IMR-90 (cell line): ENCODE data around the gene GNGT1. TPM values are rescaled to one million over a fixed set of nuclear protein-coding genes. Genes with fewer than 3 reads are reported as not detected.

Experiments
- ATAC-seq: fragments of 200-7000 bp; cut with Tn5 transposase; 2 replicates; pipeline ENCODE4 v1.9.1; 2020; ENCODE audit warnings: low read depth, mild to moderate bottlenecking, moderate library complexity
- BruUV-seq: library from RNA; stranded (reverse); fragments of 400-500 nt; replicated peaks from 2 replicates; lab custom pipeline; 2021; lab: Mats Ljungman, UMichigan
- CTCF ChIA-PET: fragments of 300-600 bp; formaldehyde crosslinking; extraction: SDS; loops from one replicate; lab custom pipeline; 2021; ENCODE audit warnings: antibody characterized with exemption; lab: Yijun Ruan, JAX
- POLR2A ChIA-PET: fragments of 300-600 bp; sonication (Branson Sonifier 250); formaldehyde crosslinking; loops from one replicate; lab custom pipeline; 2022; ENCODE audit warnings: antibody characterized with exemption; ENCODE audit not compliant: unreplicated experiment; lab: Charles Lee
- DNase-seq: peaks from one replicate; pipeline ENCODE4 v3.0.0; 2013
- H2AFZ ChIP-seq: replicated peaks from 2 replicates; pipeline ENCODE3; 2013; ENCODE audit warnings: low read length, mild to moderate bottlenecking; ENCODE audit not compliant: poor library complexity
- H2AK5ac ChIP-seq: 2 replicates; pipeline ENCODE4 v1.6.1; 2013; ENCODE audit warnings: low read depth, low read length, inconsistent platforms
- H2AK9ac ChIP-seq: replicated peaks from 2 replicates; pipeline ENCODE3; 2013; ENCODE audit warnings: mild to moderate bottlenecking, low read depth, low read length, moderate library complexity; ENCODE audit not compliant: poor library complexity
- H2BK120ac ChIP-seq: 2 replicates; pipeline ENCODE4 v1.6.1; 2013; ENCODE audit warnings: low read depth, low read length, inconsistent platforms
- H2BK15ac ChIP-seq: 3 replicates; pipeline ENCODE4 v1.6.1; 2013; ENCODE audit warnings: low read depth, low read length, inconsistent platforms
- H2BK20ac ChIP-seq: 2 replicates; pipeline ENCODE4 v1.6.1; 2013; ENCODE audit warnings: low read depth, mild to moderate bottlenecking, inconsistent platforms, low read length, moderate library complexity
- H2BK5ac ChIP-seq: 2 replicates; pipeline ENCODE4 v1.6.1; 2013; ENCODE audit warnings: mild to moderate bottlenecking, low read depth, low read length, inconsistent platforms; ENCODE audit not compliant: poor library complexity, severe bottlenecking
- H3K14ac ChIP-seq: replicated peaks from 2 replicates; pipeline ENCODE4 v1.6.1; 2013; ENCODE audit warnings: low read depth, low read length, inconsistent platforms
- H3K18ac ChIP-seq: 2 replicates; pipeline ENCODE4 v1.6.1; 2013; ENCODE audit warnings: low read depth, low read length, control low read depth
- H3K23ac ChIP-seq: 2 replicates; pipeline ENCODE4 v1.6.1; 2013; ENCODE audit warnings: low read depth, low read length, inconsistent platforms
- H3K27ac ChIP-seq: 2 replicates; pipeline ENCODE4 v1.5.1; 2013; ENCODE audit warnings: mild to moderate bottlenecking, control low read depth, low read length; ENCODE audit not compliant: insufficient read depth
- H3K27me3 ChIP-seq: 2 replicates; pipeline ENCODE4 v1.6.1; 2013; ENCODE audit warnings: low read length; ENCODE audit not compliant: control insufficient read depth, insufficient read depth
- H3K36me3 ChIP-seq: 2 replicates; pipeline ENCODE4 v1.6.1; 2013; ENCODE audit warnings: low read length, mixed read lengths; ENCODE audit not compliant: control insufficient read depth, insufficient read depth
- H3K4ac ChIP-seq: 2 replicates; pipeline ENCODE4 v1.6.1; 2013; ENCODE audit warnings: low read depth, low read length, inconsistent platforms
- H3K4me1 ChIP-seq: 2 replicates; pipeline ENCODE4 v1.6.1; 2013; ENCODE audit warnings: low read length, mixed read lengths; ENCODE audit not compliant: control insufficient read depth, insufficient read depth
- H3K4me2 ChIP-seq: 2 replicates; pipeline ENCODE4 v1.6.1; 2013; ENCODE audit warnings: low read depth, mild to moderate bottlenecking, control low read depth, low read length, moderate library complexity
- H3K4me3 ChIP-seq: 2 replicates; pipeline ENCODE4 v1.5.1; 2013; ENCODE audit warnings: low read depth, mild to moderate bottlenecking, control low read depth, low read length, moderate library complexity; ENCODE audit not compliant: insufficient read depth
- H3K56ac ChIP-seq: 2 replicates; pipeline ENCODE4 v1.6.1; 2013; ENCODE audit warnings: low read length, inconsistent platforms; ENCODE audit not compliant: insufficient read depth; ENCODE audit errors: extremely low read depth
- H3K79me1 ChIP-seq, 2 experiments: 2 replicates each; pipeline ENCODE4 v1.6.1; 2013; ENCODE audit warnings: low read length in 2 of 2, inconsistent platforms in 1 of 2, low read depth in 1 of 2
- H3K9ac ChIP-seq: 2 replicates; pipeline ENCODE4 v1.6.1; 2013; ENCODE audit warnings: low read depth, low read length, control low read depth
- H3K9me1 ChIP-seq: 2 replicates; pipeline ENCODE4 v1.6.1; 2013; ENCODE audit warnings: low read length, inconsistent platforms; ENCODE audit not compliant: insufficient read depth
- H3K9me3 ChIP-seq: 2 replicates; pipeline ENCODE4 v1.6.1; 2013; ENCODE audit warnings: low read length; ENCODE audit not compliant: control insufficient read depth, insufficient read depth
- H4K20me1 ChIP-seq: 2 replicates; pipeline ENCODE4 v1.6.1; 2013; ENCODE audit warnings: low read length, inconsistent platforms; ENCODE audit not compliant: insufficient read depth
- H4K5ac ChIP-seq: 2 replicates; pipeline ENCODE4 v1.6.1; 2013; ENCODE audit warnings: mild to moderate bottlenecking, low read depth, low read length, control low read depth
- H4K8ac ChIP-seq, 2 experiments: 2 replicates each; pipeline ENCODE4 v1.6.1; 2013; ENCODE audit warnings: low read depth in 2 of 2, low read length in 2 of 2, control low read depth in 1 of 2, inconsistent platforms in 1 of 2
- H4K91ac ChIP-seq: 2 replicates; pipeline ENCODE4 v1.6.1; 2013; ENCODE audit warnings: low read depth, low read length, inconsistent platforms; ENCODE audit not compliant: insufficient read depth
- MAZ ChIP-seq: IDR thresholded peaks from 2 replicates; pipeline ENCODE4 v1.6.1; 2012; ENCODE audit warnings: low read depth, mild to moderate bottlenecking, low read length, improper control_type of control experiment, moderate library complexity, borderline replicate concordance
- NFE2L2 ChIP-seq: fragments of 150-350 bp; IDR thresholded peaks from 2 replicates; pipeline ENCODE4 v1.6.1; 2016; ENCODE audit warnings: low read depth, mild to moderate bottlenecking, low read length
- WGBS, 2 experiments: methylation state at CpG; one replicate each; pipeline versions ENCODE4 v1.1.5 to v1.1.7; 2013; ENCODE audit warnings: missing lambda C conversion rate in 2 of 2; ENCODE audit not compliant: insufficient read length in 1 of 2; ENCODE audit errors: extremely low coverage in 2 of 2; 5-methylcytosine and 5-hydroxymethylcytosine counted together
- dilution Hi-C: fragments of 300-500 bp; cut with HindIII; formaldehyde crosslinking; loops from one replicate; pipeline ENCODE4 v1.14.3; 2018; ENCODE audit warnings: low sequenced_read_pairs; ENCODE audit not compliant: unreplicated experiment
- in situ Hi-C: fragments of 300-500 bp; cut with MboI; formaldehyde crosslinking; loops from 3 replicates; pipeline ENCODE4 v1.14.3; 2019; ENCODE audit warnings: low sequenced_read_pairs, inconsistent platforms, mixed read lengths
- intact Hi-C: fragments of 100-400 bp; cut with micrococcal nuclease; formaldehyde crosslinking; loops from 2 replicates; pipeline ENCODE4 v1.10.0; 2022
- polyA plus RNA-seq, 3 experiments: library from polyadenylated mRNA; depleted of rRNA; stranded (reverse); fragments of >200 nt; gene quantifications; 2 replicates each; pipeline ENCODE4 v1.2.3, GENCODE V29; 2012; ENCODE audit warnings: low replicate concordance in 1 of 3
- total RNA-seq: library from RNA; depleted of rRNA; stranded (reverse); fragments of >200 nt; gene quantifications from 2 replicates; pipeline ENCODE4 v1.2.3, GENCODE V29; 2012

The GNGT1 gene
- total and polyA plus RNA-seq, 2 of the 4 experiments (the other 2 are of a cell fraction): not detected

GRCh38 chr7:93895859-93896600, 10.3 kb upstream of the GNGT1 start (continued):
- TF ChIP-seq MAZ: no peak

GRCh38 chr7:93897680-93898079, 8.7 kb upstream of the GNGT1 start:
- POLR2A ChIA-PET: no interaction called here

More at GRCh38 chr7:93897680-93898079, 8.7 kb upstream of the GNGT1 start:
- H3K23ac ChIP-seq: no peak overlapping the region
- BruUV-seq: no TSS peak
- DNase-seq (no peak), ATAC-seq (no peak)
- H2BK15ac ChIP-seq: no peak overlapping the region
- no peaks in the 10 kb centered on the region for H3K9me3 ChIP-seq
- no peak overlapping the region for H4K91ac ChIP-seq
- H4K5ac ChIP-seq: no peak overlapping the region
- no peaks in the 10 kb centered on the region for H3K36me3 ChIP-seq
- H3K79me1 ChIP-seq: no peaks in the 10 kb centered on the region
- H3K14ac ChIP-seq: no peak overlapping the region
- H3K4me2 ChIP-seq: no peak overlapping the region
- CTCF ChIA-PET: no interaction called here
- no peak overlapping the region for H3K9ac ChIP-seq
- no peaks in the 10 kb centered on the region for H4K20me1 ChIP-seq
- H3K9me1 ChIP-seq: no peaks in the 10 kb centered on the region
- no peak overlapping the region for H2AK9ac ChIP-seq
- H3K4me3 ChIP-seq: no peak overlapping the region
- H4K8ac ChIP-seq: no peak overlapping the region
- dilution Hi-C loops (no loop called here), intact Hi-C loops (no loop called here), in situ Hi-C loops (no loop called here)
- no peak overlapping the region for H3K27ac ChIP-seq
- H2BK20ac ChIP-seq: no peak overlapping the region
- no peak overlapping the region for H3K18ac ChIP-seq
- H3K4ac ChIP-seq: no peak overlapping the region
- no peaks in the 10 kb centered on the region; the same call in 1 of the 2 replicates for H3K27me3 ChIP-seq
- 100% methylated on average over 1 of the region's 2 CpGs; no CpG with 5 or more reads in 1 of the 2 experiments for WGBS, 2 experiments
- peaks cover 2% of the 10 kb centered on the region; the same call in 1 of the 2 replicates for H3K4me1 ChIP-seq
- no peak overlapping the region for H2BK5ac ChIP-seq
- no peak overlapping the region for H2AK5ac ChIP-seq
- H3K56ac ChIP-seq: no peak overlapping the region
- TF ChIP-seq NFE2L2: no peak
- no peak overlapping the region for H2AFZ ChIP-seq
- no peak overlapping the region for H2BK120ac ChIP-seq
